DND-41 (cell line): ENCODE data around the gene PIH1D1.

Experiments
- ATAC-seq: fragments of 200-7000 bp; cut with Tn5 transposase; 3 replicates; pipeline ENCODE4 v1.9.1; 2021; ENCODE audit warnings: low read depth; ENCODE audit not compliant: insufficient read depth
- DNase-seq: peaks from one replicate; pipeline ENCODE4 v3.0.0-alpha.2; 2020
- H2AFZ ChIP-seq: 2 replicates; pipeline ENCODE4 v1.6.0; 2012; ENCODE audit warnings: low read depth, low read length
- H3K27ac ChIP-seq: 2 replicates; pipeline ENCODE4 v1.5.1; 2012; ENCODE audit warnings: low read length, inconsistent platforms
- H3K27me3 ChIP-seq: fragments of 200-600 bp; sonication (generic); 2 replicates; pipeline ENCODE4 v1.6.0; 2012; ENCODE audit warnings: low read length, mild to moderate bottlenecking, inconsistent platforms; ENCODE audit not compliant: insufficient read depth, poor library complexity
- H3K36me3 ChIP-seq: 2 replicates; pipeline ENCODE4 v1.5.1; 2012; ENCODE audit warnings: low read length, inconsistent platforms; ENCODE audit not compliant: insufficient read depth
- H3K4me1 ChIP-seq: 2 replicates; pipeline ENCODE4 v1.5.1; 2012; ENCODE audit warnings: mild to moderate bottlenecking, low read length; ENCODE audit not compliant: insufficient read depth
- H3K4me2 ChIP-seq: 2 replicates; pipeline ENCODE4 v1.6.0; 2012; ENCODE audit warnings: mild to moderate bottlenecking, moderate library complexity, low read length, inconsistent platforms; ENCODE audit not compliant: insufficient read depth
- H3K4me3 ChIP-seq, 2 experiments: fragments of 200-600 bp in 1 of 2; shearing (Covaris generic) in 1 of 2; 2 replicates each; pipeline ENCODE4 v1.5.1; 2012 to 2016; ENCODE audit warnings: inconsistent platforms in 2 of 2, low read length in 2 of 2, mild to moderate bottlenecking in 2 of 2, low read depth in 1 of 2, moderate library complexity in 1 of 2
- H3K79me2 ChIP-seq: 2 replicates; pipeline ENCODE4 v1.6.0; 2012; ENCODE audit warnings: low read length, inconsistent platforms; ENCODE audit not compliant: insufficient read depth
- H3K9ac ChIP-seq: 2 replicates; pipeline ENCODE4 v1.6.0; 2012; ENCODE audit warnings: low read depth, mild to moderate bottlenecking, inconsistent platforms, low read length, moderate library complexity
- H3K9me3 ChIP-seq: 2 replicates; pipeline ENCODE4 v1.5.1; 2012; ENCODE audit warnings: low read length, moderate library complexity, mild to moderate bottlenecking, inconsistent platforms; ENCODE audit not compliant: insufficient read depth, severe bottlenecking
- H4K20me1 ChIP-seq: 2 replicates; pipeline ENCODE4 v1.6.0; 2012; ENCODE audit warnings: low read length; ENCODE audit not compliant: insufficient read depth
- EZH2 ChIP-seq: IDR thresholded peaks from 3 replicates; pipeline ENCODE4 v1.6.1; 2012; ENCODE audit warnings: borderline replicate concordance, low read depth, mild to moderate bottlenecking, moderate library complexity, low read length, inconsistent platforms; ENCODE audit not compliant: severe bottlenecking
- TF ChIP-seq, protein P1 (sequence below): IDR thresholded peaks from 2 replicates; pipeline ENCODE4 v1.5.1; 2012; ENCODE audit warnings: borderline replicate concordance, low read length, moderate library complexity, mild to moderate bottlenecking; ENCODE audit not compliant: poor library complexity, severe bottlenecking; ENCODE audit errors: extremely low read depth

Gene PIH1D1

DNA sequence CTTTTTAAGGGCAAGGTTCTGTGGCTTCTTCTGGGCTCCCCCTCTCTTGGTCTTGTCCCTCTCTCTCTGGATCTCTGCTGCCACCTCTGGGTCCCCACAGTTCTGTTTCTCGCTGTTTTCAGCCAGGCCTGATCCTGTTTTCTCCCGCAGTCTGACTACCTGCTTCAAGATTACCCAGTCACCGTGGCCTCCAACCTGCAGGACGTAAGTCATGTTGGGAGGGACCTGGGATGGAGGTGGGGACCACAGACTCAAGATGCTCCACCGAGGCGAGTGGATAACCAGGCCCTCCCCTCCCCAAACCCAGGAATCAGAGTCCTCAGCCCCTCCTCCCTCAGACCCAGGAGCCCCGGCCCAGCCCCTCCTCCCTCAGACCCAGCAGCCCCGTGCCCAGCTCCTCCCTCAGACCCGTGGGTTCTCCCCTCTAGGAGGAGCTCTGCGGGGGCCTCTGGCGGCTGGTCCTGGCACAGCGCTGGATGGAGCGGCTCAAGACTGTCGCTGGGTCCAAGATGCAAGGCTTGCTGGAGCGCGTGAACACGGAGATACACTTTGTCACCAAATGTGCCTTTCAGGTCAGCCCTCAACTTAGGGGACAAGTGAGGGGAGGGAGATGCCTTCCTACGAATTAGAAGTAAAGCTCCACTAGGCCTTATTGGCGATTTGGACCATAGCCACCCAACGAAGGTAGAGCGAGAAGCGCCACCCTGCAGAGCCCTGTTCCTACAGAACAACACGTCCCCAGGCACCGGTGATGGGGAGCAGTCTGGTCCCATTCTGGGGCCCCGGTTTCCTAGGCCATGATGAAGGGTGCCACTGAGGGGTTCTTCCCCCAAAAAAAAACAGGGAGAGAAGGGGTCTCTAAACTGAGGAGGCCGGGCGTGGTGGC is 24.6 kb upstream of the PIH1D1 start:
- Histone ChIP-seq H3K9me3 (no peaks in the 10 kb centered on the region), H3K79me2 (no peaks in the 10 kb centered on the region), H3K4me3 (no peak overlapping the region), H3K9ac (no peak overlapping the region), H3K27me3 (no peaks in the 10 kb centered on the region), H3K4me1 (peaks cover 30% of the 10 kb centered on the region), H3K27ac (peak overlapping the region; percentile 32), H2AFZ (no peak overlapping the region), H4K20me1 (no peaks in the 10 kb centered on the region), H3K36me3 (no peaks in the 10 kb centered on the region), H3K4me2 (no peak overlapping the region)
- ATAC-seq, result no peak
- peak; percentile 47 for DNase-seq
- TF ChIP-seq, protein P1, sequence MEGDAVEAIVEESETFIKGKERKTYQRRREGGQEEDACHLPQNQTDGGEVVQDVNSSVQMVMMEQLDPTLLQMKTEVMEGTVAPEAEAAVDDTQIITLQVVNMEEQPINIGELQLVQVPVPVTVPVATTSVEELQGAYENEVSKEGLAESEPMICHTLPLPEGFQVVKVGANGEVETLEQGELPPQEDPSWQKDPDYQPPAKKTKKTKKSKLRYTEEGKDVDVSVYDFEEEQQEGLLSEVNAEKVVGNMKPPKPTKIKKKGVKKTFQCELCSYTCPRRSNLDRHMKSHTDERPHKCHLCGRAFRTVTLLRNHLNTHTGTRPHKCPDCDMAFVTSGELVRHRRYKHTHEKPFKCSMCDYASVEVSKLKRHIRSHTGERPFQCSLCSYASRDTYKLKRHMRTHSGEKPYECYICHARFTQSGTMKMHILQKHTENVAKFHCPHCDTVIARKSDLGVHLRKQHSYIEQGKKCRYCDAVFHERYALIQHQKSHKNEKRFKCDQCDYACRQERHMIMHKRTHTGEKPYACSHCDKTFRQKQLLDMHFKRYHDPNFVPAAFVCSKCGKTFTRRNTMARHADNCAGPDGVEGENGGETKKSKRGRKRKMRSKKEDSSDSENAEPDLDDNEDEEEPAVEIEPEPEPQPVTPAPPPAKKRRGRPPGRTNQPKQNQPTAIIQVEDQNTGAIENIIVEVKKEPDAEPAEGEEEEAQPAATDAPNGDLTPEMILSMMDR, result peak; percentile 46
- TF ChIP-seq EZH2, result no peak

GRCh38 chr19:49475191-49475917 is 23.7 kb upstream of the PIH1D1 start:
- no peak overlapping the region for H3K4me3 ChIP-seq
- H3K4me1 ChIP-seq, result peaks cover 30% of the 10 kb centered on the region

DNA sequence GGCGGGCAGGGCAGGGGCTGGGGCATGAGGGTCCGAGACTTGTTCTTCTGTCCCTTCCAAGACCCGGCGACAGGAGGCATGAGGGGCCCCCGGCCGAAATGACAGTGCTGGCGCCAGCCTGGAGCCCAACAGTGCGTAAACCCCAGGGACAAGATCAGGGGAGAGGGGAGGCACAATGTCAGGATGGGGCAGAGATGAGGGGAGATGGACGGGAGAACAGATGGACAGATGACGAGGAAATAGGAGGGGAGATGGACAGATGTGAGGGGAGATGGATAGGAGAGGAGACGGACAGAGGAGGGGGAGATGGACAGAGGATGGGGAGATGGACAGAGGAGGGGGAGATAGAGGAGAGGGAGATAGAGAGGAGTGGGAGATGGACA is 22.9 kb upstream of the PIH1D1 start:
- H3K9ac ChIP-seq, result peak overlapping the region; percentile 80
- ATAC-seq (peak; percentile 8), DNase-seq (no peak)
- peak overlapping the region; percentile 78 for H3K27ac ChIP-seq
- H2AFZ ChIP-seq, result peak overlapping the region; percentile 53; the same call in 1 of the 2 replicates
- no peaks in the 10 kb centered on the region for H3K9me3 ChIP-seq
- peak overlapping the region; percentile 98 for H3K4me2 ChIP-seq
- H3K4me1 ChIP-seq, result peaks cover 30% of the 10 kb centered on the region
- peaks cover 16% of the 10 kb centered on the region for H3K36me3 ChIP-seq
- no peaks in the 10 kb centered on the region for H3K79me2 ChIP-seq
- H3K4me3 ChIP-seq, result peak overlapping the region in 1 of 2 experiments; percentile 76; a peak in 2 of 4 replicates
- TF ChIP-seq EZH2, result no peak
- TF ChIP-seq, protein P1, result peak; percentile 10
- no peaks in the 10 kb centered on the region for H3K27me3 ChIP-seq
- no peaks in the 10 kb centered on the region for H4K20me1 ChIP-seq

More at GRCh38 chr19:49475191-49475917, 23.7 kb upstream of the PIH1D1 start:
- TF ChIP-seq, protein P1, result no peak
- TF ChIP-seq EZH2, result no peak
- Histone ChIP-seq H3K36me3 (peaks cover 9% of the 10 kb centered on the region), H4K20me1 (no peaks in the 10 kb centered on the region), H3K27ac (peak overlapping the region; percentile 78; the same call in 1 of the 2 replicates), H3K9me3 (no peaks in the 10 kb centered on the region), H3K27me3 (no peaks in the 10 kb centered on the region), H2AFZ (no peak overlapping the region), H3K4me2 (peak overlapping the region; percentile 98; the same call in 1 of the 2 replicates), H3K9ac (0 out of 2 replicates have a peak overlapping the region, but pooled peaks have one; percentile 80), H3K79me2 (no peaks in the 10 kb centered on the region)
- ATAC-seq, result no peak
- no peak for DNase-seq
